ENCODE measurements around the gene RBCK1. TPM values are rescaled to one million over a fixed set of nuclear protein-coding genes. Genes with fewer than 3 reads are reported as not detected.

Gene RBCK1
- total and polyA plus RNA-seq, 8 donors = 30.7 to 211 (median 98.2) TPM

GRCh38 chr20:412081-412480, 4.0 kb downstream of the RBCK1 start:
- no peak for DNase-seq
- H3K27ac ChIP-seq = no peak overlapping the region
- no peak overlapping the region for H3K4me3 ChIP-seq
- H3K27me3 ChIP-seq = no peaks in the 10 kb centered on the region
- no peaks in the 10 kb centered on the region for H3K9me3 ChIP-seq
- WGBS, 5 donors = 85 to 98% (median 97%) methylated on average over 3 of the region's 3 CpGs
- peaks cover 4 to 42% (median 32%) of the 10 kb centered on the region in 4 donors for H3K36me3 ChIP-seq
- intact Hi-C loops (cut with DNase I; ENCODE audit: low total_unique reads) = no loop called here
- H3K4me1 ChIP-seq = peaks cover 15 to 30% (median 20%) of the 10 kb centered on the region in 4 donors
- TF ChIP-seq POLR2AphosphoS5 (IDR thresholded peaks at IDR 0.05) (no peak), EP300 (IDR thresholded peaks at IDR 0.05) (no peak), CTCF (IDR thresholded peaks at IDR 0.05) (no peak), POLR2A (IDR thresholded peaks at IDR 0.05) (no peak)

GRCh38 chr20:414161-414560, 6.1 kb downstream of the RBCK1 start:
- DNase-seq = no peak
- 80 to 92% (median 82%) methylated on average over 2 of the region's 2 CpGs for WGBS, 5 donors
- intact Hi-C loops (cut with DNase I; ENCODE audit: low total_unique reads) = no loop called here
- peaks cover 7 to 19% (median 10%) of the 10 kb centered on the region in 4 donors for H3K4me1 ChIP-seq
- H3K27ac ChIP-seq = no peak overlapping the region
- H3K9me3 ChIP-seq = no peaks in the 10 kb centered on the region
- no peak overlapping the region for H3K4me3 ChIP-seq
- peaks cover 15 to 62% (median 51%) of the 10 kb centered on the region in 4 donors for H3K36me3 ChIP-seq
- no peak for TF ChIP-seq POLR2A (IDR thresholded peaks at IDR 0.05)
- no peak for TF ChIP-seq CTCF (IDR thresholded peaks at IDR 0.05)
- no peak for TF ChIP-seq EP300 (IDR thresholded peaks at IDR 0.05)
- TF ChIP-seq POLR2AphosphoS5 (IDR thresholded peaks at IDR 0.05) = no peak
- no peaks in the 10 kb centered on the region for H3K27me3 ChIP-seq

- no peaks in the 10 kb centered on the region for H3K9me3 ChIP-seq
- no peak for DNase-seq
- H3K4me1 ChIP-seq = peaks cover 0 to 2% (median 0%) of the 10 kb centered on the region in 4 donors
- intact Hi-C loops (cut with DNase I; ENCODE audit: low total_unique reads) = no loop called here
- no peak for TF ChIP-seq POLR2AphosphoS5 (IDR thresholded peaks at IDR 0.05)
- TF ChIP-seq EP300 (IDR thresholded peaks at IDR 0.05) = no peak
- no peak overlapping the region for H3K27ac ChIP-seq
- no peak overlapping the region for H3K4me3 ChIP-seq
- H3K36me3 ChIP-seq = peaks cover 24 to 68% (median 55%) of the 10 kb centered on the region in 4 donors
- H3K27me3 ChIP-seq = no peaks in the 10 kb centered on the region
- WGBS, 5 donors = 83 to 85% (median 84%) methylated on average over 13 of the region's 13 CpGs
Observed at GRCh38 chr20:415820-416322, 7.8 kb downstream of the RBCK1 start.

- Histone ChIP-seq H3K4me3 (no peak overlapping the region), H3K36me3 (peaks cover 37 to 68% (median 58%) of the 10 kb centered on the region in 4 donors), H3K27me3 (no peaks in the 10 kb centered on the region), H3K9me3 (no peaks in the 10 kb centered on the region), H3K4me1 (no peaks in the 10 kb centered on the region), H3K27ac (no peak overlapping the region)
- DNase-seq = no peak
- no peak for TF ChIP-seq POLR2AphosphoS5 (IDR thresholded peaks at IDR 0.05)
- 78 to 88% (median 85%) methylated on average over 11 to 13 of the region's 13 CpGs for WGBS, 5 donors
- intact Hi-C loops (cut with DNase I; ENCODE audit: low total_unique reads) = no loop called here
Observed at GRCh38 chr20:416950-417800, 9.1 kb downstream of the RBCK1 start.

GRCh38 chr20:417801-418342, 9.8 kb downstream of the RBCK1 start:
- H3K4me3 ChIP-seq = no peak overlapping the region
- WGBS, 5 donors = 79 to 91% (median 83%) methylated on average over 9 to 12 of the region's 12 CpGs
- TF ChIP-seq POLR2A (IDR thresholded peaks at IDR 0.05) (no peak), CTCF (IDR thresholded peaks at IDR 0.05) (no peak), EP300 (IDR thresholded peaks at IDR 0.05) (no peak), POLR2AphosphoS5 (IDR thresholded peaks at IDR 0.05) (no peak)
- H3K4me1 ChIP-seq = no peaks in the 10 kb centered on the region
- no peak overlapping the region for H3K27ac ChIP-seq
- intact Hi-C loops (cut with DNase I; ENCODE audit: low total_unique reads) = no loop called here
- no peaks in the 10 kb centered on the region for H3K9me3 ChIP-seq
- no peak for DNase-seq
- no peaks in the 10 kb centered on the region for H3K27me3 ChIP-seq
- H3K36me3 ChIP-seq = peaks cover 44 to 70% (median 63%) of the 10 kb centered on the region in 4 donors

All from stomach (tissue), 9 donors.